GM18508 (cell line): ENCODE results near the gene TNS2.

Source experiments
- ATAC-seq: cut with Tn5 transposase; IDR thresholded peaks from one replicate; pipeline ENCODE4 v1.9.1; 2021; ENCODE audit warnings: moderate number of reproducible peaks; ENCODE audit not compliant: insufficient read depth, unreplicated experiment

Gene TNS2

GRCh38 chr12:53056901-53057300, 7.0 kb downstream of the TNS2 start:
- no peak for ATAC-seq

- ATAC-seq = no peak
Observed at GRCh38 chr12:53057816-53058500, 8.1 kb downstream of the TNS2 start.

- no peak for ATAC-seq
Observed at GRCh38 chr12:53058674-53059433, 9.0 kb downstream of the TNS2 start.

- no peak for ATAC-seq
Observed at GRCh38 chr12:53059434-53060063, 9.7 kb downstream of the TNS2 start.

- ATAC-seq = no peak
Observed at GRCh38 chr12:53060064-53060720, 10.3 kb downstream of the TNS2 start.

GRCh38 chr12:53060721-53061276, 10.9 kb downstream of the TNS2 start:
- no peak for ATAC-seq

- ATAC-seq = no peak
Observed at GRCh38 chr12:53061404-53062010, 11.6 kb downstream of the TNS2 start.

GRCh38 chr12:53062011-53062961, 12.4 kb downstream of the TNS2 start:
- no peak for ATAC-seq

- ATAC-seq = no peak
Observed at GRCh38 chr12:53062977-53063707, 13.3 kb downstream of the TNS2 start.

GRCh38 chr12:53063708-53064612, 14.1 kb downstream of the TNS2 start:
- no peak for ATAC-seq

GRCh38 chr12:53064613-53065436, 15.0 kb downstream of the TNS2 start:
- no peak for ATAC-seq

- no peak for ATAC-seq
Observed at GRCh38 chr12:53065470-53065869, 15.6 kb downstream of the TNS2 start.

GRCh38 chr12:53065975-53066931, 16.4 kb downstream of the TNS2 start:
- no peak for ATAC-seq

- no peak for ATAC-seq
Observed at GRCh38 chr12:53067074-53067992, 17.5 kb downstream of the TNS2 start.
